Psoas muscle (tissue), 8 donors: ENCODE results near the gene LMF1. TPM values are rescaled to one million over a fixed set of nuclear protein-coding genes. Genes with fewer than 3 reads are reported as not detected.
A peak's percentile ranks its signal among the peaks of the same experiment; 100 is the strongest.

Experiments
- ATAC-seq, 4 donors: fragments of 200-7000 bp; cut with Tn5 transposase; one replicate each; pipeline ENCODE4 v1.9.1; 2020; ENCODE audit warnings: moderate library complexity in 3 of 4, mild to moderate bottlenecking in 2 of 4
- DNase-seq, 2 donors: peaks; one replicate each; pipeline ENCODE4 v3.0.0-alpha.2; 2020
- H3K27ac ChIP-seq: fragments of 200-600 bp; one replicate; pipeline ENCODE4 v1.8.0; 2022
- H3K27me3 ChIP-seq, 3 donors: fragments of 200-600 bp in 1 of 3; one replicate each; pipeline versions ENCODE4 v1.6.1 to v1.8.0; 2013 to 2022; ENCODE audit warnings: low read length in 2 of 3, mild to moderate bottlenecking in 2 of 3, moderate library complexity in 1 of 3; ENCODE audit not compliant: insufficient read depth in 3 of 3
- H3K36me3 ChIP-seq, 2 donors: fragments of 200-600 bp in 1 of 2; one replicate each; pipeline versions ENCODE4 v1.6.1 to v1.8.0; 2013 to 2022; ENCODE audit warnings: low read depth in 1 of 2, mild to moderate bottlenecking in 1 of 2, moderate library complexity in 1 of 2; ENCODE audit not compliant: insufficient read depth in 1 of 2
- H3K4me1 ChIP-seq: fragments of 200-600 bp; one replicate; pipeline ENCODE4 v1.8.0; 2022
- H3K4me3 ChIP-seq: fragments of 200-600 bp; one replicate; pipeline ENCODE4 v1.8.0; 2022; ENCODE audit warnings: mild to moderate bottlenecking
- H3K9me3 ChIP-seq: fragments of 200-600 bp; one replicate; pipeline ENCODE4 v1.8.0; 2022
- WGBS, 3 donors: extraction: QIAGEN DNeasy Blood & Tissue Kit; methylation state at CpG; one replicate each; pipeline versions ENCODE4 v1.1.6 to v1.1.7; 2013; 5-methylcytosine and 5-hydroxymethylcytosine counted together
- intact Hi-C, 2 donors: fragments of 100-400 bp; cut with DNase I; formaldehyde crosslinking; loops; one replicate each; pipeline versions ENCODE4 v1.11.0 to v1.14.2; 2022
- polyA plus RNA-seq, 3 donors: library from polyadenylated mRNA; stranded (reverse); fragments of 200-250 nt; gene quantifications; one replicate each; pipeline ENCODE4 v1.2.3, GENCODE V29; 2013
- total RNA-seq, 4 donors: library from RNA; stranded (reverse); fragmentation: NEBNext Ultra II Directional in 2 of 4; extraction: Animal tissue kit (Norgen Biotek cat#: 25700) in 2 of 4; gene quantifications; one replicate each; pipeline versions ENCODE4 v1.2.1 to v1.2.4, GENCODE V29; 2021 to 2023
- TF ChIP-seq, protein P1 (sequence below): fragments of 200-600 bp; IDR thresholded peaks from one replicate; pipeline ENCODE4 v1.8.0; 2022; ENCODE audit warnings: antibody characterized with exemption
- donor health status: healthy with polysubstance abuse.
- donor health status: DM: no; HTN: no; CAD: no; lungs with moderate emphysema.
- donor health status: Bipolar disorder and iron deficiency.
- donor health status: healthy.
- donor health status: DM: yes; HTN: yes; CAD: no.
- donor health status: DM: no; HTN: no; CAD: no.
- donor health status: DM: no; HTN: no; CAD: no.
- donor health status: DM: yes; HTN: yes; CAD: no.

The LMF1 gene
- total and polyA plus RNA-seq, 7 donors = 1.9 to 9.0 (median 4.0) TPM

DNA sequence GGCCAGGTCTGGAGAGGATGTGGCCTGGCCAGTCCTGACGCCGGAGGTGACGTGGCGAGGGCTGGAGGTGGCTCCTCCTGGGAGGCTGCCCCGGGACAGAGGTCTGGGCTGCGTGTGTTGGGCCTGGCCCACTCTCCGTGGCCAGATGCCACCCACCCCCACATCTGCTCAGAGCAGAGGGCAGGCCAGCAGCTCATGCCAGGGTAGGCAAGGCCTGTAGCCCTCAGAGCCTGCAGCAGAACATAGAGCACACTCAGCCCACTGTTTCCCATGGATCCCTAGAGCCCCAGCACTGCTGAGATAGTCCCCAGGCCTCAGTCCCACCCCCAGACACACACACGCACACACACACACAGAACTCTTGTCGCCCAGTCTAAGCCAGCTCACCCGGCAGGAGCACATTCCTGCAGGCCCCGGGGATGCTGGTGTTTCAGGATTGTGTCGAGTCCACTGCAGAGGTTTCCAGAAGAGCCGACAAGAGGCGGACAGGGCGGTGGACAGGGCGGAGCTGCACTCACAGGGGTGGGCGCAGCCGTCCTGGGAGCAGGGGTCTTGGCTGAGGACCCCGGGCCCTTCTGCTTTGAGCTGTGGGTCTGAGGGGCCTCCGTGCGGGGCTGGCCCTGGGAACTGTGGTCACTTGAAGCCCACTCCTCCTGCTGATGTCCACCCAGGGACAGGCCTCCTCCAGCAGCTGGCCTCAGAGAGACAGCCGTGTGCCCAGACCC lies 44.1 kb upstream of the LMF1 start:
- no peak for ATAC-seq
- no peak for DNase-seq
- H3K27me3 ChIP-seq = peaks cover 0 to 48% (median 18%) of the 10 kb centered on the region in 3 donors

DNA sequence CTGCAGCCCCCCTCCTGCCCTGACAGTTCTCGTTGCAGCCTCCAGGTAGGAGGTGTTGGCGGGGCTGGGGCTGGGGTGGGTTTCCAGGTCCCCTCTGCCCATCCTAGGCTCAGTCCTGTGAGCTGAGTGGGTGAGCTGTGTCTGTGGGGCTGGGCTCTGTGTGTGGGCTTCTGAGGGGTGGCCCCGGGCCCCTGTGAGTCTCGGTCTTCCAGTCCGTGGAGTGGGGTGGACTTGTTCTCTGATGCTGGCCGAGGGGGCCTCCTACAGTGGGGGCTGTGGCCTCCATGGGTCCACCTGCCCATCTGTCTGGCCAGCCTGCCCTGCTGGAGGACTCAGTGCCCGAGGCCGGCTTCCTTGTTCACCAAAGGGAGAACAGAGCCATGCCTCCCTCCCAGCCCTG lies 43.4 kb upstream of the LMF1 start:
- H3K27me3 ChIP-seq = peaks cover 0 to 49% (median 19%) of the 10 kb centered on the region in 3 donors

More for the DNA sequence above, 44.1 kb upstream of the LMF1 start:
- no peak overlapping the region for H3K27ac ChIP-seq
- no peaks in the 10 kb centered on the region for H3K9me3 ChIP-seq
- peaks cover 2% of the 10 kb centered on the region for H3K4me1 ChIP-seq
- H3K36me3 ChIP-seq = no peaks in the 10 kb centered on the region
- WGBS, 3 donors = 60 to 71% (median 65%) methylated on average over 22 of the region's 22 CpGs
- intact Hi-C loops = no loop called here
- TF ChIP-seq, protein P1, sequence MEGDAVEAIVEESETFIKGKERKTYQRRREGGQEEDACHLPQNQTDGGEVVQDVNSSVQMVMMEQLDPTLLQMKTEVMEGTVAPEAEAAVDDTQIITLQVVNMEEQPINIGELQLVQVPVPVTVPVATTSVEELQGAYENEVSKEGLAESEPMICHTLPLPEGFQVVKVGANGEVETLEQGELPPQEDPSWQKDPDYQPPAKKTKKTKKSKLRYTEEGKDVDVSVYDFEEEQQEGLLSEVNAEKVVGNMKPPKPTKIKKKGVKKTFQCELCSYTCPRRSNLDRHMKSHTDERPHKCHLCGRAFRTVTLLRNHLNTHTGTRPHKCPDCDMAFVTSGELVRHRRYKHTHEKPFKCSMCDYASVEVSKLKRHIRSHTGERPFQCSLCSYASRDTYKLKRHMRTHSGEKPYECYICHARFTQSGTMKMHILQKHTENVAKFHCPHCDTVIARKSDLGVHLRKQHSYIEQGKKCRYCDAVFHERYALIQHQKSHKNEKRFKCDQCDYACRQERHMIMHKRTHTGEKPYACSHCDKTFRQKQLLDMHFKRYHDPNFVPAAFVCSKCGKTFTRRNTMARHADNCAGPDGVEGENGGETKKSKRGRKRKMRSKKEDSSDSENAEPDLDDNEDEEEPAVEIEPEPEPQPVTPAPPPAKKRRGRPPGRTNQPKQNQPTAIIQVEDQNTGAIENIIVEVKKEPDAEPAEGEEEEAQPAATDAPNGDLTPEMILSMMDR = no peak
- H3K4me3 ChIP-seq = no peak overlapping the region

DNA sequence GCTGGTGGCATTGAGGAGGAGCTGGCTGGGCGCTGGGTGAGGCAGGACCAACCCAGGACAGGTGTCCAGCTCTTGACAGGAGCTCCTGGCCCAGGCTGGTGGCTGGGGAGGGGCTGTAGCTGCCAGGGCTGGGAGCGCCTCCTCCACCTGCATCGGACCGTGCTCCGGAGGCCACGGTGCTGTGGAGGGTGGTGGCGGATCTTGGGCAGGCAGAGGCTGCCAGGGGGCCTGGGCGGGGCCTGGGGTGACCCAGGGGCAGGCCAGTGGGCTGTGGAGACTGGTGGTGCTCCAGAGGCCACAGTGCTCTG lies 42.8 kb upstream of the LMF1 start:
- intact Hi-C loops = no loop called here
- Histone ChIP-seq H3K27me3 (peaks cover 0 to 46% (median 22%) of the 10 kb centered on the region in 3 donors), H3K9me3 (no peaks in the 10 kb centered on the region), H3K36me3 (no peaks in the 10 kb centered on the region), H3K4me3 (no peak overlapping the region), H3K27ac (no peak overlapping the region), H3K4me1 (no peaks in the 10 kb centered on the region)
- peak in 1 of 4 donors; percentile 5 for ATAC-seq
- TF ChIP-seq, protein P1 = no peak
- 44 to 47% (median 45%) methylated on average over 2 to 8 of the region's 8 CpGs for WGBS, 3 donors
- no peak for DNase-seq

More for the DNA sequence above, 43.4 kb upstream of the LMF1 start:
- Histone ChIP-seq H3K4me1 (no peaks in the 10 kb centered on the region), H3K27ac (no peak overlapping the region), H3K36me3 (no peaks in the 10 kb centered on the region), H3K9me3 (no peaks in the 10 kb centered on the region), H3K4me3 (no peak overlapping the region)
- ATAC-seq (no peak), DNase-seq (no peak)
- intact Hi-C loops = no loop called here
- TF ChIP-seq, protein P1 = no peak
- WGBS, 3 donors = 63 to 88% (median 72%) methylated on average over 8 of the region's 8 CpGs

DNA sequence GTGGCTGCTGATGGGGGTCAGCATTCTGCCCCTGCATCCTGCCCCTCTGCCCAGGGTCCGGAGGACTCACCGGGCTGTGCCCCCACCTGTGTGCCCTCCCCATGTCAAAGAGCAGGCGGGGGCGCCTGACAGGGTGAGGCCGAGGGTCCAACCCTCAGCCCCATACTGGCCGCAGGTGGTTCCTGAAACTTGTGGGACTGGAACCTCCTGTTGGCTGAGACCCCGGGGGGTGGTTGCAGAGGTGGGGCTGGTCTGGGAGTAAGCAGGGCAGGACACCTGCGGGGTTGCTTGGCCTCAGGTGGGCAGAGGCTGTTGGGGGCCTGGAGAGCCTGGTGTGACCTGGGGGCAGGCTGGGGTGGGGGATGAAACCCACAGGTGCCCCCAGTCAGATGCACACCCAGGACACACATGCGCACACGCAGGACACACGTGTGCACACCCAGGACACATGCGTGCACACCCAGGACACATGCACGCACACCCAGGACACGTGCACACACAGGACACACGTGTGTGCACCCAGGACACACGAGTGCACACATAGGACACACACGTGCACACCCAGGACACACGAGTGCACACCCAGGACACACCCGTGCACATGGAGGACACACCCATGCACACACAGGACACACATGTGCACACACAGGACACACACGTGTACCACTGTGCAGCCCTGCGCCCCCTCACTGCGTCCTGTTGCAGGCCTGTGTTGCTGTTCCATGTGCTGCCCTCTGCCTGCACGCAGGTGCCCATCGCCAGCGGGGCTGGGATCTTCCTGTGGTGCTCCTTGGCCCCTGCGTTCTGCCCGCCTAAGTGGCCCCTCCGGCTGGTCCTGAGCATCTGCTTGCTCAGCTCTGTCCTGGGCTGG lies 42.2 kb upstream of the LMF1 start:
- H3K9me3 ChIP-seq = no peaks in the 10 kb centered on the region
- DNase-seq (no peak), ATAC-seq (no peak)
- peaks cover 0 to 46% (median 25%) of the 10 kb centered on the region in 3 donors for H3K27me3 ChIP-seq
- no peaks in the 10 kb centered on the region for H3K36me3 ChIP-seq
- H3K4me1 ChIP-seq = no peaks in the 10 kb centered on the region
- H3K4me3 ChIP-seq = no peak overlapping the region
- intact Hi-C loops = no loop called here
- WGBS, 3 donors = 85 to 88% (median 85%) methylated on average over 28 of the region's 28 CpGs
- no peak overlapping the region for H3K27ac ChIP-seq
- TF ChIP-seq, protein P1 = no peak
